Upper lobe of right lung (tissue), 1 donor: ENCODE measurements around the gene SH3BP2. TPM values are rescaled to one million over a fixed set of nuclear protein-coding genes. Genes with fewer than 3 reads are reported as not detected.

Experiments
- ATAC-seq: fragments of 200-7000 bp; cut with Tn5 transposase; one replicate; pipeline ENCODE4 v1.9.1; 2020; ENCODE audit warnings: mild to moderate bottlenecking, moderate library complexity
- DNase-seq: peaks from one replicate; pipeline ENCODE4 v3.0.0-alpha.2; 2020
- H3K27ac ChIP-seq: fragments of 200-600 bp; one replicate; pipeline ENCODE4 v1.8.0; 2022
- H3K27me3 ChIP-seq: fragments of 200-600 bp; one replicate; pipeline ENCODE4 v1.8.0; 2022; ENCODE audit warnings: mild to moderate bottlenecking
- H3K36me3 ChIP-seq: fragments of 200-600 bp; one replicate; pipeline ENCODE4 v1.8.0; 2022
- H3K4me1 ChIP-seq: fragments of 200-600 bp; one replicate; pipeline ENCODE4 v1.8.0; 2022
- H3K4me3 ChIP-seq: fragments of 200-600 bp; one replicate; pipeline ENCODE4 v1.8.0; 2022; ENCODE audit warnings: mild to moderate bottlenecking
- H3K9me3 ChIP-seq: fragments of 200-600 bp; one replicate; pipeline ENCODE4 v1.8.0; 2022
- CTCF ChIP-seq: fragments of 200-600 bp; IDR thresholded peaks from one replicate; pipeline ENCODE4 v1.8.0; 2022; ENCODE audit warnings: antibody characterized with exemption
- intact Hi-C: fragments of 100-400 bp; cut with DNase I; formaldehyde crosslinking; loops from one replicate; pipeline ENCODE4 v1.11.0; 2022
- total RNA-seq: library from RNA; stranded (reverse); fragmentation: NEBNext Ultra II Directional; extraction: Animal tissue kit (Norgen Biotek cat#: 25700); gene quantifications from one replicate; pipeline ENCODE4 v1.2.1, GENCODE V29; 2021
- donor health status: DM: no; HTN: yes; CAD: no; lungs with severe emphysema.

The SH3BP2 gene
- total RNA-seq, 1 donor from 2014 or later = 99.0 TPM

DNA sequence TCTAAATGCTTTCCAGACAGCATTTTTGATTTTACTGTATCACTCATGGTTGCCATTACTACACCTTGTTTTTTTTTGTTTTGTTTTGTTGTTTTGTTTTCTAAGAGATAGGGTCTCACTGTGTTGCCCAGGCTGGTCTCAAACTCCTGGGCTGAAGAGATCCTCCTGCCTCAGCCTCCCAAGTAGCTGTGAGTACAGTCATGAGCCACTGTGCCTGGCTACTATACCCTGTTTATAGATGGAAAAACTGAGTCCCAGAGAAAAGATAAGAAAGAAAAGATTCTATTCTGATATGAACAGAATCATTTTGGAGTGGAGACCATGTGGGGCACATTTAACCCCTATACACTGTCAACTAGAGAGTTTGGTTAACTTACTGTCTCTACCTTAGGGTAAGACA, 70.8 kb downstream of the SH3BP2 start:
- ATAC-seq (no peak), DNase-seq (no peak)
- peaks cover 98% of the 10 kb centered on the region for H3K4me1 ChIP-seq
- H3K36me3 ChIP-seq = no peaks in the 10 kb centered on the region
- H3K27me3 ChIP-seq = no peaks in the 10 kb centered on the region
- no peaks in the 10 kb centered on the region for H3K9me3 ChIP-seq
- no peak for TF ChIP-seq CTCF
- H3K27ac ChIP-seq = peak overlapping the region; percentile 9
- intact Hi-C loops = no loop called here
- no peak overlapping the region for H3K4me3 ChIP-seq

DNA sequence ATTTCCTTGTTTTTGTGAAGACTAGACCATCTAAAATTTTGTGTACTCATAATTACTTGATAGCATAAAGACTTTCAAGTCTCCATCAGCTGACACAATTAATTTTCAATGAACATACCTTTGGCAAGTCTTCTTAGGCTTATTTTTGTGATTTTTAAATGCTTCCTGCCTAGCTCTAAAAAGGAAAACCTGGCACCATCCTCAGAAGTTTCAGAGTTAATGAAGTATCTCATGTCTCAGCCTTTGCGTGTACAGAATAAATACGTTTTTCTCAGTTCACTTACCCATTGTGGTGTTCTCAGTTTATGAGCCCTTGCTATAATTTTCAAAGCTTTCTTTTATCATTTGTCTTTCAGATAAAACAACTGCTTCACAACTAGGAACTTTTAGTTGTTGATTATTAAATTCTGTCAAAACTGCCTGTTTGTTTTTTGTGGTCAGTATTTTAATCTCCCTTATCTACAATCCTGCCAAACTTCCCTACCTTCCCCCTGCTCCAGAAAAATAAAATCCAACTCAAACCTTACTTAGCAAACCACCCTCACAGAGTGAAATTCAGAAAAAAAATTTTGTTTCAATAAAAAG, 72.4 kb downstream of the SH3BP2 start:
- DNase-seq = no peak
- Histone ChIP-seq H3K4me1 (peaks cover 94% of the 10 kb centered on the region), H3K36me3 (no peaks in the 10 kb centered on the region), H3K27ac (no peak overlapping the region), H3K4me3 (no peak overlapping the region), H3K27me3 (no peaks in the 10 kb centered on the region), H3K9me3 (no peaks in the 10 kb centered on the region)
- TF ChIP-seq CTCF = no peak
- no peak for ATAC-seq
- intact Hi-C loops = no loop called here

DNA sequence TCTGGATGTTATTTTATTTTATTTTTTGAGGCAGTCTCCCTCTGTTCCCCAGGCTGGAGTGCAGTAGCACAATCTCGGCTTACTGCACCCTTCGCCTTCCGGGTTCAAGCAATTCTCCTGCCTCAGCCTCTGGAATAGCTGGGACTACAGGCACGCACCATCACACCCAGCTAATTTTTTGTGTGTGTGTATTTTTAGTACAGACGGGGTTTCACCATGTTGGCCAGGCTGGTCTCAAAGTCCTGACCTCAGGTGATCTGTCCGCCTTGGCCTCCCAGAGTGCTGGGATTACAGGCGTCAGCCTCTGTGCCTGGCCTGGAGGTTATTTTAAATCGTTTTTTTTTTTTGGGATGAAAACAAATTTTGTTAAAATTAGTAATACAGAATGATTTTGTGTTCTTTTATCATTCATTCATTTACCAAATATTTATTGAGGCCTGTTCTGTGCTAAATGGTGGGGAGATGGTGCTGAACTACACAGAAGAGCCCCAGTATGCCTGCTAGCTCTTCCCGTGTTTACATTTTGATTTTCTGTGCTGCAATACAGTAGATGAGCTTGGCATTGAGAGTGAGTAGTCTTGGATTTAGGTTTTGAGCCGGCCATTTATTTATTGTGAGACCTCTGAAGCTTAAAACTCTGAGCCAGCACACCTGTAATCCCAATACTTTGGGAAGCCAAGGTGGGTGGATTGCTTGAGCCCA, 73.4 kb downstream of the SH3BP2 start:
- Histone ChIP-seq H3K9me3 (no peaks in the 10 kb centered on the region), H3K4me3 (no peak overlapping the region), H3K36me3 (no peaks in the 10 kb centered on the region), H3K4me1 (peaks cover 91% of the 10 kb centered on the region), H3K27me3 (no peaks in the 10 kb centered on the region), H3K27ac (peak overlapping the region; percentile 5)
- no peak for ATAC-seq
- intact Hi-C loops = no loop called here
- TF ChIP-seq CTCF = no peak
- no peak for DNase-seq

DNA sequence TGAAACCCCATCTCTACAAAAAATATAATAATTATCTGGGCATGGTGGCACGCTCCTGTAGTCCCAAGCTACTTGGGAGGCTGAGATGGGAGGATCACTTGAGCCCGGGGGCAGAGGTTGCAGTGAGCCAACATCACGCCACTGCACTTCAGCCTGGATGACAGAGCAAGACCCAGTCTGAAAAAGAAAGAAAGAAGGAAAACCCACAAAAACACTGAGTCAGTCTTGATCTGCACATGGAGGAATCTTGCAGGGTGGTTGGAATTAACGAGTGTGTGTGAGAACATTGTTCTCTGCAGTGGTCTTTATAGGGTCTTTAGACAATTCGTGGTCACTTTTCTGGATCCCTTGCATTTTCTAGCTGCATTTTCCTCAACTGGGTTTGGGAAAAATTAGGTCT, 74.0 kb downstream of the SH3BP2 start:
- intact Hi-C loops = no loop called here
- no peaks in the 10 kb centered on the region for H3K9me3 ChIP-seq
- no peaks in the 10 kb centered on the region for H3K27me3 ChIP-seq
- peaks cover 91% of the 10 kb centered on the region for H3K4me1 ChIP-seq
- ATAC-seq = no peak
- TF ChIP-seq CTCF = no peak
- DNase-seq = no peak
- H3K4me3 ChIP-seq = no peak overlapping the region
- H3K27ac ChIP-seq = peak overlapping the region; percentile 75
- no peaks in the 10 kb centered on the region for H3K36me3 ChIP-seq

DNA sequence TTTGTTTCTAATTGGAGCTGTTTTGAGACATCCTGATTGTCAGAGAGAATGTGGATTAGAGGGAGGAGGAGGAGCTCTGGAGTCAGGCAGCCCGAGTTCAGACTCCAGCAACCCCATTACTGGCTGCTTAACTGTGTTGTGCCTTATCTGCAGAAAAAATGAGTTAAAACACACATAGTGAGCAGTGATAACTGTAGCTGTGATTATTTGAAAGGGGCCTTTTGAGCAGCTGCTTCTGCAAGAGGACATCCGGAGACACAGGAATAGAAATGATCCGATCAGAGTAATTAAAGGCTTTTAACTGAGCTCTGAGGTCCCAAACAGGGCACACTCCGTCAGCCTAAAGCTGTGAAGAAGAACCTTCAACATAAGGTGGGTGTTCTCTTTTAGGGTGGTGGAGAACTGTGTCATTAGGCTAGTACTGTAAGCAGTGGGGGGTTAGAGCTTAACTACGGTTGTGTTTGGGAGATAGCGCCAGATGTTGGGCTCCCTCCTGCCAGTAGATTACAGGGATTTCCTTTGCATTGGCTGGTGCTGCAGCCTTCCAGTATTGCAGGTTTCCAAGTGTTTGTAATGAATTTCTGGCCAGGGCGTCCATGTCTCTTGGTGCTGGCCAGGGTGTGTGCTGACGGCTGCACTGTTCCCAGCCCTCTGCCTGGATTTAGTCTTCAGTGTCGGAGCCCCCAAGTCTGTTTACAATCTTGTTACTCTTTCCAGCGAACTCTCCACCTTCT, 75.0 kb downstream of the SH3BP2 start:
- Histone ChIP-seq H3K9me3 (no peaks in the 10 kb centered on the region), H3K27me3 (no peaks in the 10 kb centered on the region), H3K27ac (peak overlapping the region; percentile 75), H3K36me3 (no peaks in the 10 kb centered on the region), H3K4me3 (peak overlapping the region; percentile 6), H3K4me1 (peaks cover 91% of the 10 kb centered on the region)
- no peak for DNase-seq
- intact Hi-C loops = no loop called here
- peak; percentile 67 for ATAC-seq
- no peak for TF ChIP-seq CTCF
